NB4 (cell line): ENCODE results near the gene ADAMTS18.

Experiments used
- CTCF ChIP-seq: IDR thresholded peaks from one replicate; pipeline ENCODE4 v1.5.1; 2012; ENCODE audit warnings: low read depth, low read length
- MAX ChIP-seq: IDR thresholded peaks from 2 replicates; pipeline ENCODE4 v1.6.1; 2011; ENCODE audit warnings: low read depth, low read length
- POLR2A ChIP-seq: IDR thresholded peaks from 2 replicates; pipeline ENCODE4 v1.6.1; 2011; ENCODE audit warnings: mild to moderate bottlenecking; ENCODE audit not compliant: insufficient read length; ENCODE audit errors: extremely low read depth

GRCh38 chr16:77385481-77385880 is 49.4 kb downstream of the ADAMTS18 start:
- TF ChIP-seq CTCF (no peak), POLR2A (no peak), MAX (no peak)
